ENCODE data around the gene PAX3.

- no peak for TF ChIP-seq CTCF (IDR thresholded peaks at IDR 0.05; ENCODE audit: low read depth, low read length, missing input control)
- TF ChIP-seq EGR1 (IDR thresholded peaks at IDR 0.05; ENCODE audit: low read depth in 2 of 2): no peak
- TF ChIP-seq HNF4G (IDR thresholded peaks at IDR 0.05): no peak
- TF ChIP-seq TAF1 (conservative IDR thresholded peaks at IDR 0.05): no peak
- no peak for TF ChIP-seq SP1 (IDR thresholded peaks at IDR 0.05)
- no peak for TF ChIP-seq MAX (IDR thresholded peaks at IDR 0.05)
- no peak for TF ChIP-seq REST (IDR thresholded peaks at IDR 0.05)
These were observed 93.7 kb downstream of the PAX3 start for GRCh38 chr2:222205136-222205535.
